Stimulated activated CD4-positive, alpha-beta T cell treated with anti-CD3 and anti-CD28 coated beads, Interleukin-15, amount 100 ng/mL, for 1 hour (primary cell): ENCODE measurements around the gene DMRTC2.

ENCODE experiments used
- DNase-seq, 2 donors: peaks; one replicate each; pipeline ENCODE4 v3.0.0-alpha.2; 2020; ENCODE audit warnings: low read depth in 1 of 2, low spot score in 1 of 2

Gene DMRTC2

DNA sequence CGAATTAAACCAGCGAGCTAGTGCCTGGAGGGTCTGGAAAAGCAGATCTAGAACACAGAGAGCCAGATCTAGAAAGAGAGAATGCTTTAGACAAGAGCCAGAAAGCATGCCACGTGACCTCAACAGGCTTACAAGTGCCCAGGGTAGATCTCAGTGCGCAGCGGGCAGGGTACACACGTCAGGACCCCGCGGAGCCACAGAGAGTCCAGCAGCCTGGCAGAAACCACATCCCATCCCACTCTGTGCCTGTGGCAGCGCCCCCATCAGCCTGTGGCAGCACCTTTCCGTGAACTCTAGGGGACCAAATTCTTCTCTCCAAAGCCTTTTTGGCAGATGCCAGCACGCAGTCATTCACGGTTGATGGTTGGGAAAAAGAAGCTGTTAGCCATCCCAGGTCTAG lies 44.1 kb downstream of the DMRTC2 start:
- no peak for DNase-seq

DNA sequence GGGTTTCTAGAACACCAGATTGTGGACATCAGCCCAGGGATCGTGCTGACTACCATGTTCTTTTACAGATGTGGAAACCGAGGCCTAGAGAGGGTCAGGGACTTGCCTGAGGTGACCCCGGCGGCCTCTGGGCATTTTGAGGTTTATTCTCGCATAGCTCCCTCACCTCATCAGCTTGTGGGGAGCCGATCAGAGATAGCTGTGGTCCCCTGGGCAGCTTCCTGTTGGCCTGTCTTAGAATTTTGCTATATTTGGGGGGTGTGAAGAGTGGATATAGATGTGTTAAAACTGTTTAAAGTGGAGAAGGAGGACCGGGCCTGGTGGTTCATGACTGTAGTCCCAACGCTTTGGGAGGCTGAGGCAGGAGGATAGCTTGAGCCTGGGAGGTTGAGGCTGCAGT lies 45.1 kb downstream of the DMRTC2 start:
- DNase-seq: no peak

GRCh38 chr19:41890936-41891335 lies 46.1 kb downstream of the DMRTC2 start:
- no peak for DNase-seq

GRCh38 chr19:41892173-41892902 lies 47.5 kb downstream of the DMRTC2 start:
- no peak for DNase-seq

DNA sequence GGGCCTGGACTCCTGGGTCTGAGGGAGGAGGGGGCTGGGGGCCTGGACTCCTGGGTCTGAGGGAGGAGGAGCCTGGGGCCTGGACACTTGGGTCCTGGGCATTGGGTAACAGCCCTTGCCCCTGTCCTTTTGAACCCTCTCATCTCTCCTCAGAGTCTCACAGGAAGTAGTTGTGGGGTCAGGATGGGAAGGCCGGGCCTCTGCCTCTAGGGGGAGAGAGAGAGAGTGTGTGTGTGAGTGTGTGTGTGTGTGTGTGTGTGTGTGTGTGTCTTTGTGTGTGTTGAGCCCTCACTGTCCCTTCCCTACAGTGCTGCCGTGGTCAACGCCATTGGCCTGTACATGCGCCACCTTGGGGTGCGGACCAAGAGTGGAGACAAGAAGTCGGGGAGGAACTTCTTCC lies 49.1 kb downstream of the DMRTC2 start:
- no peak for DNase-seq

- no peak for DNase-seq
Observed at GRCh38 chr19:41894350-41894749, 49.5 kb downstream of the DMRTC2 start.

GRCh38 chr19:41895745-41896580 lies 51.1 kb downstream of the DMRTC2 start:
- DNase-seq: no peak

DNA sequence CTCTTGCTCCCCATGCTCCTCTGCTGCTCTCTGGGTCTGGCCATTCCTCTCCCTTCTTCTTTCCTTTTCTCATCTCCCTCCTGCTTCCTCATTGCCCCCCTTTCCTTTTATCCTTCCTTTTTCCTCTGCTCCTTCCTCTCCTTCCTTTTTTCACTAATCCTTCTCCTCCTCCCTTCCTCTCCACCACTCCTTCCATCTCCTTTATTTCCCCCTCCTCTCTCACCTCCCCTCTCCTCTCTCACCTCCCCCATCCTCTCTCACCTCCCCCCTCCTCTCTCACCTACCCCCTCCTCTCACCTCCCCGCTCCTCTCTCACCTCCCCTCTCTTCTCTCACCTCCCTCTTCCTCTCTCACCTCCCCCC lies 51.7 kb downstream of the DMRTC2 start:
- DNase-seq: no peak

DNA sequence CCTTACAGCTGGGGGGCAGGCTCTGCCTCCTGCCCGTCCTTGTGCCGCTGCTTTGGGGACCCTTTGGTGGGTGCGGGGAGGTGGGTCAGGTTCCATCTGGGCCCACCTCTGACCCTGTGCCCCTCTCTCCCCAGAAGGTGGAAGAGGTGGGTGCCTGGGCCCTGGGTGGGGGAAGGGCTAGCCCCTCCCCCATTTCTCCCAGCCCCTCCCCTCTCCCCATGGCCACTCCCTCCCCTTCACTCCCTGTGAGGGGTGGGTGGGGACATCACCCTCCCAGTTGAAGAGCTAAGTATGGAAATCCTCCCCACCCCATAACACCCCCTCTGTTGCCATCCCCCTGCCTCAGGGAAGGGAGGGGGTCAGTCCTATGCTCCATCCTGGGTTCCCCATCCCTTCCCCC lies 52.3 kb downstream of the DMRTC2 start:
- no peak for DNase-seq

DNA sequence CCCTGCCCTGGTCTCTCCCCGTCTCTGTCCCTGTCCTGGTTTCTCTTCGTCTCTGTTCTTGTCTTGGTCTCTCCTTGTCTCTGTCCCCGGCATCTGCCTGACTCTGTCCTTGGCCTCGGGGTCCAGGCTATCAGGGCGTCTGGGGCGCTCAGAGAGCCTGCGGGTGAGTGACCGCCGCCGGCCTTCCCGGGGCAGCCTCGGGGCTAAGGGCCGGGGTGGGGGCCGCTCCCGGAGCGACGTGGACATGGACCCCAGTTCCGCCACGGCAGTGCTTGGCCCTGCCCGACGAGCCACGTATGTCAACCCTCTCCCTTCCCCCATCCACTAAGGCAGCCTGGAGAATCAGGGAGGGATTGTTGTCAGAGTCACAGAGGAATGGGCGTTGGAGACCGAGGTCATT lies 53.0 kb downstream of the DMRTC2 start:
- DNase-seq: no peak

- DNase-seq: no peak
Observed at GRCh38 chr19:41898235-41898634, 53.4 kb downstream of the DMRTC2 start.
